Measurements from ENCODE around the gene CAB39L.

Gene CAB39L

DNA sequence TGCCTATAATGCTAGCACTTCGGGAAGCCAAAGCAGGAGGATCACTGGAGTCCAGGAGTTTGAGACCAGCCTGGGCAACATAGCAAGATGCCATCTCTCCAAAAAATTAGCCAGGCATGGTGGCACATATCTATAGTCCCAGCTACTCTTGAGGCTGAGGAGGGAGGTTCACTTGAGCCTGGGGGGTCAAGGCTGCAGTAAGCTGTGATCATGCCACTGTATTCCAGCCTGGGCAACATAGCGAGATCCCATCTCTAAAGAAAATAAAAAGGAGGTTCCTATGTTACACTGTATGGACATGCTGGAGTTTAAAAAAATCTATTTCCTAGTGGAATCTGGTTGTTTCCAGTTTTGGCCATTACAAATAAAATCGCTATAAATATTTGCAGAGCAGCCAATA lies 2.6 kb downstream of the CAB39L start:
- no peak for DNase-seq

DNA sequence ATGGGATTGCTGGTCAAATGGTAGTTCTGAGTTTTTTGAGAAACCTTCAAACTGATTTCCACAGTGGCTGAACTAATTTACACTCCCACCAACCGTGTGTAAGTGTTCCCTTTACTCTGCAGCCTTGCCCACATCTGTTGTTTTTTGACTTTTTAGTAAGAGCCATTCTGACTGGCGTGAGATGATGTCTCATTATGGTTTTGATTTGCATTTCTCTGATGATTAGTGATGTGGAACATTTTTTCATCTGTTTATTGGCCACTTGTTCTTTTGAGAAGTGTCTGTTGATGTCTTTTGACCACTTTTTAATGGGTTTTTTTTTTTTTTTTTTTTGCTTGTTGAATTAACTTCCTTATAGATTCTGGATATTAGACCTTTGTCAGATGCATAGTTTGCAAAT lies 4.3 kb downstream of the CAB39L start:
- DNase-seq: no peak

DNA sequence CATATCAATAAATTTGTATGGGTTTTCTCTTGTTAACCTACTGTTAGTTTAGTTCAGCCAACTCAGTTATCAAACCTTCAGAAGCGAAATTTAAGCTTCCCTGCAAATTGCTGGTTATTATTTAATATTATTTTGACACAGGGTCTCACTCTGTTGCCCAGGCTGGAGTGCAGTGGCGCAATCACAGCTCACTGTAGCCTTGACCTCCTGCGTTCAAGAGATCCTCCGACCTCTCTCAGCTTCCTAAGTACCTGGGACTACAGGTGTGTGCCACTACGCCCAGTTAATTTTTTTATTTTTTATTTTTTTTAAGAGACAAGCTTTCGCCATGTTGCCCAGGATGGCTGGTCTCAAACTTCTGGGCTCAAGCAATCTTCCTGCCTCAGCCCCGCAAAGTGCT lies 6.2 kb downstream of the CAB39L start:
- no peak for DNase-seq

DNA sequence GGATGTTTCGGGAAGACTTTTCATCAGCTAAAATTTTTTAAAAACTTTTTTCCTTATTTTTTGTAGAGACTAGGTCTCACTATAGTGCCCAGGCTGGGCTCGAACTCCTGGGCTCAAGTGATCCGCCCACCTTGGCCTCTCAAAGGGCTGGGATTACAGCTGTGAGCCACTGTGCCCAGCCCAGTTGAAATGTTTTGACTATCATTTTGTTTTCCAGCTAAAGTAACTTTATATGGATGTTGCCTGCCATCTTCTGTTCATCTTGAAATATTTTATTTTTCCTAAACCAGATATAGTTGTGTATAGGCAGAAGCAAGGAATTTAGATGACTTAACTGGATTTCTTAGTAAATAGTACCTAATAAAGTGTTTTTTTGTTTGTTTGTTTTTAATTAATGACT lies 7.0 kb downstream of the CAB39L start:
- DNase-seq: no peak

DNA sequence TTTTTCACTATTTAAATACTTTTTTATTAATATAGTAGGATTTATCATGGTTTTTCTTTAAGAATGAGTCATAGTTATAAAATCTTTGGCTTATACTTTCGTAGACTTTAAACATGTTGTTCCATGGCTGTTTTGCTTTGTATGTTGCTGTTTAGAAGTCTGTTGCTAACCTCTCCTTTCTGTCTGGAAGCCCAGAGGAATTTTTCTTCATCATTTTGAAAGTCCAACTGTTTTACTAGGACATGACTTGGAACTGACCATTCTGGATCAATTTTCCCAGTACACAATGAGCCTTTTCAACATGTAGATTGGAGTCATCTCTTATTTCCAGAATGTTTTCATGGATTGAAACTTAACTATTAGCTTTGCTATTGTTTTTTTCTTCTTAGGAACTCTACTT lies 7.9 kb downstream of the CAB39L start:
- DNase-seq: no peak

DNA sequence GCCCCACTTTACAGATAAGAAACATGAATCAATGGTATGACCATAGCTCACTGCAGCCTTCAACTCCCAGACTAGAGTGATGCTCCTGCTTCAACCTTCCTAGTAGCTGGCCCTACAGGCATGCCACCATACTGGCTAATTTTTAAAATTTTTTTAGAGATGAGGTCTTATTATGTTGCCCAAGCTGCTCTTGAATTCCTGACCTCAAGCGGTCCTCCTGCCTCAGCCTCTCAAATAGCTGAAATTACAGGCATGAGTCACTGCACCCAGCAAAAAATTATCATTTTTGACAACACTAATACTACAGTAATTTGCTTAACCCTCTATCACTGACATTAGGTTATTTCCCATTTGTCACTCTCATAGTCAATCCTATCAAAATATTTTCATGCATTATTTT lies 14.7 kb downstream of the CAB39L start:
- DNase-seq: no peak

DNA sequence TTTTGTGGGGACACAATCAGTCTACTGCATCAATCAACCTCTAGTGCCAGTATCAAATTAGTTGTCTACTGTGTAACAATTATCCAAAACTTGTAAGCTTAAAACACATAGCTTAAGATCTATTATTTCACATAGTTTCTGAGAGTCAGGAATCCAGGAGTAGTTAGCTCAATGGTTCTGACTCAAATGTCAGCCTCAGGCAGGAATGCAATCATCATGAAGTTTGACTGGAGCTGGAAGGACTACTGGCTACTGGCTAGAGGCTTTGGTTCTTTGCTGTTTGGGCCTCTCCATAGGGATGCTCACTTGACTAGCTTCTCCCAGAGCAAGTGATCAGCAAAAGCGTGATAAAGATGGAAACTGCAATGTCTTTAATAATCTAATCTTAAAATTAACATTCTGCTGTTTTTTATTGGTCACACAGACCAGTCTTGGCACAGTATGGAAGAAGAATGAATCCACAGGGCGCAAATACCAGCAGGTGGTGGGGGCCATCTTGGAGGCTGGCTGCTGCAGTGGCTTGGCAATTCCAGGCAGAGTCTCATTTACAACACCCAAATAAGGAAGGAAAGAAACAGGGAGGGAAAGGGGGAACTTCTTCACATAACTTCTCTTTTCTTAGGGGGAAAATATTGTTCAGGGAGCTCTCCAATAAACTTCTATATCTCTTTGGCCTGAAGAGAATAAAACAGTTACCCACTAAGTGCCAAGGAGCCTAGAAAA lies 15.7 kb downstream of the CAB39L start:
- DNase-seq: no peak

DNA sequence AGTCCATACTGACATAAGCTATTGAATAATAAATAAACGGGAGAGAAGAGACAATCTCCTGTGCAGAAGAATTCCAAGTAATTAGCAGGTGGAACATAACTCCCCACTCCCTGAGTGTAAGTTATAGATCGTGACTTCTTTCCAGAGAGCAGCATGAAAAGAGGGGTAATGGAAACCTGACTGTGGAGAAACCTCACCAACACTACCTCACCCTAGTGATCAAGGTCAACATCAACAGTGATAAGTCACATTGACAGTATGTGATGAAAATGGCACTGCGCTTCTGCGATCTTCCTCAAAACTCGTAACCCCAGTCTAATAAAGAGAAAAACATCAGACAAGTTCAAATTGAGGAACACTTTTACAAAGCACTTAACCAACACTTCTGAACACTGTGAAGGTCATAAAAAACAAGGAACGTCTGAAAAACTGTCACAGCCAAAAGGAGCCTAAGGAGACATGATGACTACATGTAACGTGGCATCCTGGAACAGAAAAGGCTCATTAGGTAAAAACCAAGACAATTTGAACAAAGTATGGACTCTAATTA lies 19.8 kb downstream of the CAB39L start:
- DNase-seq: no peak

DNA sequence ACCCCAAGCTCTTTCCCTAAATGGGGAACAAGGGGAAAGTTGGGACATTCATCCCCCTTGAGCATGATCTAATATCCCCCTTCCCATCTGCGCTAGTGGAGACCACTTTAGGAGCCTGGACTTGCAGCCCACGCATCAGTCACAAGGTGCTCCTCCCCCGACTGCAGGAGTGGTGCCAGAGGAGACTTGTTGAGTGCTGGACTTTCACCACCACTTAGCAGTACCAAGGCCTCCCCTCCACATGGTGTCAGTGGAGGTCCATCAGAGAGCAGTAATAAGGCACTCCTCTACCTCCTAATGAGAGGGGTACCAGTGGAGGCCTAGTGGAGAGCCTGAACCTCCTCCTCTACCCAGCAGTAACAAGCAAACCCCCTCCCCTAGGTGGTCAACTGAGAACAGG lies 22.5 kb downstream of the CAB39L start:
- DNase-seq: no peak

DNA sequence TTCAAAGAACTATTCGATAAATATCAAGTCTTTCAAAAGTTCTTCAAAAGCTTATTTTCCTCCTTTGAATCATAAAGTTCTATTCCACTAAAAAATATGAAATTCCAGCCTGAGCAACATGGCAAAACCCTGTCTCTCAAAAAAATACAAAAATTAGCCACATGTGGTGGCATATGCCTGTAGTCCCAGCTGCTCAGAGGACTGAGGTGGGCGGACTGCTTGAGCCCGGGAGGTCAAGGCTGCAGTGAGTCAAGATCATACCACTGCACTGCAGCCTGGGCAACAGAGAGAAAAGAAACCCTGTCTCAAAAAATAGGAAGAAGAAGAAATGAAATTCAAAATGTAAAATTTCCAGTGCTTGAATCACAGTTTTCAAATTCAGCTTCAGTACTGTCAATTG lies 24.6 kb downstream of the CAB39L start:
- no peak for DNase-seq

DNA sequence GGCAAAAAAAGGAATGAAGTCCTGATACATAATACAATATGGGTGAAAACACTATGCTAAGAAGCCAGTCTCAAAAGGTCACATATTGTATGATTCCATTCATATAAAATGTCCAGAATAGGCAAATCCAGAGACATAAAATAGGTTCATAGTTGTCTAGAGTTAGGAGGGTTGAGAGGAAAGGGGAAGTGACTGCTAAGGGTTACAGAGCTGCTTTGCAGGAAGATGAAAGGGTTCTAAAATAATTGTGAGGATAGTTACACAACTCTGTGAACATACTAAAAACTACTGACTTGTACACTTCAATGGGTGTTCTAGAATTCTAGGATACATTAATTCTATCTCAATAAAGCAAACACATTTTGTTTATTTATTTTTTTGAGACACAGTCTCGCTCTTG lies 25.7 kb downstream of the CAB39L start:
- no peak for DNase-seq

DNA sequence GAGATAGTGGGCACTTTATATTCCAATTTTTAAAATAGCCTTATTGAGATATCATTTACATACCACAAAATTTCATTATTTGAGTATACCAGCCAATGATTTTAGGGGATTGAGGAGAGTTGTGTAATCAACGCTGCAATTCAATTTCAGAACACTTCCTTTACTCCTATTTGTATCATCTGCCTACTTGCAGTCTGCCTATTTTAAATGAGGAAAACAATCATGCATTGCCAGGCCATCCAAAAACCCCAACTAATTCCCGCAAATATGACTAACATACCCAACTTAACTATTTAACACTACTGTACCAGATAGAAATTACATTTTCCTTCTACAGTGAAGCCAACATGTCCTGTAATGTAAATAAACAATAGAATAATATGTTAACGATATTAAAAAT lies 26.7 kb downstream of the CAB39L start:
- DNase-seq: no peak

DNA sequence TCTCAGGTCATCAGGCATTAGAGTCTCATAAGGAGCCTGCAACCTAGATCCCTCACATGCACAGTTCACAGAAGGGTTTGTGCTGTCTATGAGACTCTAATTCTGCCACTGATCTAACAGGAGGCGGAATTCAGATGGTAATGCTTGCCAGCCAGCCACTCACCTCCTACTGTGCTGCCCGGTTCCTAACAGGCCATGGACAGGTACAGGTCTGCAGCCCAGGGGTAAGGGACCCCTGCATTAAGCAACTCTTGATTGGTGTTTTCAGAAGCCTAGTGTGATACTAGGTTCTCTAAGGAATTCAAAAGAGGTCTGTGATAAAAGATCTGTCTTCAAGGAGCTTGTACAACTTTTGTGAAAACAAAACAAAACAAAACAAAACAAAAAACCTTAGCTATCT lies 31.1 kb downstream of the CAB39L start:
- DNase-seq: no peak

DNA sequence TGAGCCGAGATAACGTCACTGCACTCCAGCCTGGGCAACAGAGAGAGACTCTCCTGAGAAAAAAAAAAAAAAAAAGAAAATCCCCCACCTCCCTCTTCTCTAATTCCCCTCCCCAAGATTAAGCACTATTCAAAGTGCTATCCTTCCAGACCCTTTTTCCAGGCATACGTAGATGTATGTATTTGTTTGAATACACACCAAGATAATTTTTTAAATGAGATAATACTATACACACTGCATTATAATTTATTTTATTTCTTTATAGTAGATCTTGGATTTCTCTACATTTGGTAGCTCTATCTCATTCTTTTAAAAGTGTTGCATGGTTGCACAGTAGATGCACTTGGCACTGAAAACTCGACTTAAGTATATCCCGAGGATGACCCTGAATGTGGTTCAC lies 32.5 kb downstream of the CAB39L start:
- DNase-seq: no peak

DNA sequence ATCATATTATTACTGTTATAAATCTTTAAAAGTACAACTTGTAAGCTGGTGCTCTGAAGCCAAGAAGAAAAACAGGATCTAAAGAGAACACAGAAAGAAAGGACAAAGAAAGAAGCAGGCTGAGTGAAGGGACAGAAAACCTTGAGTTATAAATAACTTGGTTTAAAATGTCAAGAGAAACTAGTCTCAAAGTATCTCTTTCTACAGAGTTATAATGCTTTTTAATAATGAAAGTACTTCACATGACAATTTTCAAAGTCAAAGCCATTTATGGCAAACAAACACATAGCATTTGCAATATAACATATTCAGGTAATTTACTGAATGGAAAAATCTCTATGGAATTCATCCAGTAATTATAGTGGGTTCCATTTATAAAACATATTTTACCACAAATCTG lies 33.4 kb downstream of the CAB39L start:
- DNase-seq: no peak

DNA sequence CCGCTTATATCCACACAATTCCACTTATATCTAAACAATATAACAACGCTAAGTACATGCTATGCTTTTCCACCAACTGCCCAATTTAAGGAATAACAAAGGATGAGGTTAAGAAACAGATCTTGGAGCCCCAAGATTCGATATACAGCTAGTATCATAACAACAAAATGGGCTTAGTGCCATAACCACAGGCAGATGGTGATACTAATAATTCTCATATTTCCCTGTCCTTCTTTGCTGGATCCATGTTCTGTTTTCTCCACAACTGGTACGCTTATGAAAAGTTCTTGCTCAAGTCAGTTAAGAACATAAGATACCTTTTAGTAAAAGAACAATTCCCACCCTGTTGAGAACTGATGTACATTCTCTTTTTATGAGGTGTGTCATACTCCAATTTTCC lies 33.9 kb downstream of the CAB39L start:
- no peak for DNase-seq

DNA sequence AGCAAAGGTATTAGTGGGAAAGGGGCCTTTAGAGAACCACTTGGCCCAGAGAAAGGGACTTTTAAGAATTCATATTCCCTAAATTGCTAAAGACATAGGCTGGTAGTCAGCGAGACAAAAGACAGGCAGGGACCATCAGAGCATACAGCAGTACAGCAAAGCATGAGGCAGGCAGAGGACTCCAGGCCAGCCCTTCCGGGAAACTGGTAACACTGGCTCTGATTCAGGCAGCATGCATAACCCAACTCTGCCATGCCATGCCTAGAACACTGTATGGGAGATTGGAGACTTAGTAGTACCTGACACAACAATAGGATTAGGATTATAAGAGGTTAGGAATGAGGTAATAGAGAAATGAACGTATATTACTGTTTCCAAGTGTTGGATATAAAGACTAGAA lies 34.9 kb downstream of the CAB39L start:
- no peak for DNase-seq

DNA sequence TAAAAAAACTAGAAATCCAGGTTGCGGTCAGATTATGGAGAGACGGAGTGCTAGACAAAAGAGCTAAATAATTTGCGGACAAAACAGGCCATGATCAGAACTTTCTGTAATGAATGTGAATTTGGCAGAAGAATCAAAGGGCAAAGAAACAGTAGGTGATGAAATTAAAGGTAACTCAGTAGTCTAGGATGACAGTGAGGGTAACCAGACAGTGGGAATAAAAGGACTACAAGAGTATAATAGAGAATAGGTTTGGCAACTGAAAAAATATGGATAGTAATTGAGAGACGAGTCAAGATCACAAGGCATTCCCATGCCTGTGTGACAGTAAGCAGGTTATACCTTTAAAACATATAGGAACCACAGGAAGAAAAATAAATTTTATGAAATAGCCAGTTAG lies 35.9 kb downstream of the CAB39L start:
- no peak for DNase-seq

DNA sequence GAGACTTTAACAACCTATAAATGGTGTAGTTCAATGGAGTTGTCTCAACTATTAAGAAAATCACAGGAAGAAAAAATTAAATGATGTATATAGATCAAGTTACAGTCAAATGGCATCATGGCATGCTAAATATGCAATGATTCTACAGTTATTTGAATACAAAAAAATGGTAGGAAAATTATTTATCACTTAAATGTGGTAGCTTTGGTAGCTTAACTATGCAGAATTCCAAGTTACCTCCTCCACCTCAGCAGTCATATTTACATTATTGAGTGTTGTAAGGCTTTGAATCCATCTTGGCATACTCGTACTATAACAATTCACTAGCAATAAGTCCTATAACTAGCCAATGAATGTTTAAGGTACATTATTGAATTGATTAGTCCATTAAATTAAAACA lies 36.8 kb downstream of the CAB39L start:
- DNase-seq: no peak

DNA sequence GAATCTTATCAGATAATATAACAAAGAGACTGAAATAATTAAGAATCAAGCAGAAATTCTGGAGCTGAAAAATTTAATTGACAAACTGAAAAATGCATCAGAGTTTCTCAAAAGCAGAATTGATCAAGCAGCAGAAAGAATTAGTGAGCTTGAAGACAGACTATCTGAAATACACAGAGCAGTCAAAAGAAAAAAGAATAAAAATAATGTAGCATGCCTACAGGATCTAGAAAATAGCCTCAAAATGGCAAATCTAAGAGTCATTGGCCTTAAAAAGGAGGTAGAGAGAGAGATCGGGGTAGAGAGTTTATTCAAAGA lies 39.2 kb downstream of the CAB39L start:
- no peak for DNase-seq

DNA sequence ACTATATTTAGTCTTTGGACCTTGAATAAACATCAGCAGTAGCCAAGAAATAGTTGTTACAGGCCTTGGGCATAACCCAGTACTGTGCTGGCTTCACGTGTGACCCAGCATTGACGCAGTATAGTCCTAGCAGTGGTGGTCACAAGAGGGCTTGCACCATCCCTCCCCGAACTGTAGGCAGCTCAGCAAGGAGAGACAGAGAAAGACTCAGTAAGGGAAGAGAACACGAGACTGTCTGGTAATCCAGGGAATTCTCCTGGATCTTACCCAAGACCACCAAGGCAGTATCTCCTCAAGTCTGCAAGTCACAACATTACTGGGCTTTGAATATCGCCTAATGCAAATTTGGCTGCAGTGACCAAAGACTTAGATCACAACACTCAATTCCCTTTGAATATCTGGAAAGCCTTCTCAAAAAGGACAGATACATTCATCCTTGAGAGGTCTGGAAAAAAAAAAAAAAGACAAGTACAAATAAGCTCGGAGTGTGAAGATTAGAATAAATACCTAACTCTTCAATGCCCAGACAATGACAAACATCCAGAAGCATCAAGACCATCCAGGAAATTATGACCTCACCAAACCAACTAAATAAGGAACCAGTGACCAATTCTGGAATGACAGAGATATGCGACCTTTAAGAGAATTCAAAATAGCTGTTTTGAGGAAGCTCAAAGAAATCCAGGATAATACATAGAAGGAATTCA lies 39.7 kb downstream of the CAB39L start:
- DNase-seq: no peak

DNA sequence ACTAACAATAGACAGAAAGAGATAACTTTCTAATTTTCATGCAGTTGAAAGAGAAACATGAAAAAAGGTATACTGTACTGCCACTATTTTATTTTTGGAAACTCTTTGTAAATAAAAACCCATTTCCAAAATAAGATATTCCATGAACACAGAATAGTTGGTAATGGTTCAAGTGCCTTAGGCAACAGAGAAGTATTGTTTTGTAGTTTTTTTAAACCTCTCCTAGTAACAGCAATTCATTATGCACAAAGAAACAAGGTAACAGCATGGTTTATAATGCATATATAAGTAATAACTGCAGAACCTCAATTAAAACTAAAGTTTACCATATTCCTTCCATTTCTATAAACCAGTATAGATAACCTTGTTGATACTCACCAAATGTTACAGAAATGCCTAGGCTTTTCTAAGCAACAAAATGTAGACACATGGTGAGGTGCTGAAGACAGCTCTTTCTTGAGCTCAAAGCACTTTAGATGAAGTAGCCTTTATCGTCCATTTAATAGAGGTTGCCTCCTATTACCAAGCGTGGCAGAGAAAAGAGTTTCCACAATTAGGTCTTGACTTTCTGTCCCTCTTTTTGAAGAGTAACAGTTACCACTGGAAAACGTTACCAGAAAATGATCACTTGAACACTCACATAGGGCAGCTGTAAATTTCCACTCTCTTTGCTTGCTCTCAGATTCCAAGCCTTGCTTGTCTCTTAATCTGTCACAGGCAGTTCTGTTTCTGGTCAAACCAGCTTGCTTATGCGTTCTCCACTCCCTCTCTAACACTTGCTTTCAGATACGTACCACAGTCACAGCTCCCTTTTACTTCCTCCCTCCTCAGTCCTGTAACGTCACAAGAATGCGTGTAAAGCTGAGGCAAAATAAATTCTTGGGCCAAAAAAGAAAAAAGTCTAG lies 42.9 kb downstream of the CAB39L start:
- no peak for DNase-seq

DNA sequence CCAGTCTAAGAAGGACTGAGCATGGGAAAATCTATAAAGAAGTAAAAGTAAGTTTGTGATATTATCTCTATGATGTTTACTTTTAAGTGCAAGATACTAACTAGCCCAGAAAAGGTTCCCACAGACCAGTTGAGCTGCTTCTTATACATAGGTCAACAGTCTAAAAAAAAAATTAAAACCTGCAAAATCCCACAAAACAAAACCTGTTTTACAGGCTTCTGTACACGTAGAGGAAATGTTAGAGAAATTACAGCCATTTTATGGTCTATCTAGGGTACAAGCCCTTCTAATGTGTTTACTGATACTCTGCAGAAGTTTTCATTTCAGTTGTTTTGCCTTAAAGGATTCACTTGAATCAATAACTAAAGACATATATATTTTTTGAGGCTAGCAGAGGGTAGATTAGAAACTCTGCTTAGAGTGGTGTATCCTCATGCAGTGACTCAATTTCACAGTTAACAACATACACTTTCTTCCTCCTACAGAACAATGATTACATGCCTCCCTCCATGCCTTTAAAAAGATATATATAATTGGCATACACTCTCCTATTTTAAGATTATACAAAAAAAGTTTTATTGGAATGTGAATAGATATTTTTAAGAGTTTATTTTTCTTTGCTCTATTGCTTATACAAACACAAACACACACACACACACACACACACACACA lies 43.9 kb downstream of the CAB39L start:
- no peak for DNase-seq
